Colonic mucosa (tissue), 4 donors: Measurements from ENCODE around the gene GLRX5. TPM values are rescaled to one million over a fixed set of nuclear protein-coding genes. Genes with fewer than 3 reads are reported as not detected.
"Not testable (repeated sequence)": the region's sequence is repeated elsewhere in the genome, so short reads cannot be mapped to it uniquely, and the experiment has no call there.

Experiments used
- DNase-seq: peaks from one replicate; pipeline ENCODE4 v3.0.0-alpha.2; 2020
- H3K27ac ChIP-seq: fragments of 200-600 bp; one replicate; pipeline ENCODE4 v1.8.0; 2021
- H3K27me3 ChIP-seq: fragments of 200-600 bp; one replicate; pipeline ENCODE4 v1.8.0; 2021
- H3K36me3 ChIP-seq: fragments of 200-600 bp; one replicate; pipeline ENCODE4 v1.8.0; 2021
- H3K4me1 ChIP-seq: fragments of 200-600 bp; one replicate; pipeline ENCODE4 v1.8.0; 2021; ENCODE audit warnings: mild to moderate bottlenecking
- H3K4me3 ChIP-seq: fragments of 200-600 bp; one replicate; pipeline ENCODE4 v1.8.0; 2021
- H3K9ac ChIP-seq, 2 donors: one replicate each; pipeline ENCODE4 v1.7.0; 2013; ENCODE audit warnings: control low read depth in 2 of 2, low read depth in 2 of 2, low read length in 2 of 2
- H3K9me3 ChIP-seq: fragments of 200-600 bp; one replicate; pipeline ENCODE4 v1.8.0; 2021
- CTCF ChIP-seq: fragments of 200-600 bp; IDR thresholded peaks from one replicate; pipeline ENCODE4 v1.8.0; 2022; ENCODE audit warnings: antibody characterized with exemption, mild to moderate bottlenecking
- intact Hi-C: fragments of 100-400 bp; cut with DNase I; formaldehyde crosslinking; loops from one replicate; pipeline ENCODE4 v1.14.1; 2022
- total RNA-seq, 2 donors: library from RNA; stranded (reverse); fragmentation: NEBNext Ultra II Directional in 1 of 2; extraction: Animal tissue kit (Norgen Biotek cat#: 25700) in 1 of 2; gene quantifications; one replicate each; pipeline ENCODE4 v1.2.1, GENCODE V29; 2021
- donor health status: healthy.
- donor health status: DM: no; HTN: no; CAD: no.
- donor health status: DM: no; HTN: no; CAD: no.

The GLRX5 gene
- total RNA-seq, 2 donors from 2014 or later, result 51.9 to 64.6 TPM

GRCh38 chr14:95509495-95509894, 25.4 kb upstream of the GLRX5 start:
- Histone ChIP-seq H3K9ac (no peak overlapping the region), H3K27me3 (no peaks in the 10 kb centered on the region), H3K36me3 (no peaks in the 10 kb centered on the region), H3K27ac (no peak overlapping the region), H3K4me3 (no peak overlapping the region), H3K9me3 (no peaks in the 10 kb centered on the region), H3K4me1 (no peaks in the 10 kb centered on the region)
- no peak for TF ChIP-seq CTCF
- intact Hi-C loops, result no loop called here
- no peak for DNase-seq

GRCh38 chr14:95510344-95510743, 24.5 kb upstream of the GLRX5 start:
- H3K9me3 ChIP-seq, H3K9ac ChIP-seq, H3K27me3 ChIP-seq, H3K36me3 ChIP-seq, intact Hi-C loops, H3K4me3 ChIP-seq, H3K4me1 ChIP-seq, H3K27ac ChIP-seq, DNase-seq: not testable (repeated sequence)

- Histone ChIP-seq H3K4me3 (no peak overlapping the region), H3K9me3 (no peaks in the 10 kb centered on the region), H3K27me3 (no peaks in the 10 kb centered on the region), H3K36me3 (no peaks in the 10 kb centered on the region), H3K27ac (no peak overlapping the region), H3K4me1 (peaks cover 5% of the 10 kb centered on the region), H3K9ac (no peak overlapping the region)
- DNase-seq, result no peak
- TF ChIP-seq CTCF, result no peak
- intact Hi-C loops, result no loop called here
Observed at GRCh38 chr14:95510804-95511203, 24.0 kb upstream of the GLRX5 start.

- Histone ChIP-seq H3K4me1 (peaks cover 8% of the 10 kb centered on the region), H3K36me3 (no peaks in the 10 kb centered on the region), H3K4me3 (no peak overlapping the region), H3K9me3 (no peaks in the 10 kb centered on the region), H3K27me3 (no peaks in the 10 kb centered on the region), H3K9ac (no peak overlapping the region), H3K27ac (no peak overlapping the region)
- DNase-seq, result no peak
- intact Hi-C loops, result no loop called here
- no peak for TF ChIP-seq CTCF
Observed at GRCh38 chr14:95511687-95512086, 23.2 kb upstream of the GLRX5 start.

GRCh38 chr14:95513291-95513690, 21.6 kb upstream of the GLRX5 start:
- no peaks in the 10 kb centered on the region for H3K27me3 ChIP-seq
- TF ChIP-seq CTCF, result no peak
- peak overlapping the region in 1 of 2 donors; percentile 6 for H3K9ac ChIP-seq
- H3K9me3 ChIP-seq, result no peaks in the 10 kb centered on the region
- no peak overlapping the region for H3K27ac ChIP-seq
- no peak overlapping the region for H3K4me3 ChIP-seq
- H3K4me1 ChIP-seq, result peaks cover 14% of the 10 kb centered on the region
- DNase-seq, result no peak
- no peaks in the 10 kb centered on the region for H3K36me3 ChIP-seq
- intact Hi-C loops, result no loop called here

GRCh38 chr14:95514131-95515079, 20.4 kb upstream of the GLRX5 start:
- no peaks in the 10 kb centered on the region for H3K9me3 ChIP-seq
- peak overlapping the region in 1 of 2 donors; percentile 26 for H3K9ac ChIP-seq
- peaks cover 21% of the 10 kb centered on the region for H3K4me1 ChIP-seq
- no peaks in the 10 kb centered on the region for H3K36me3 ChIP-seq
- no peak for DNase-seq
- no peak for TF ChIP-seq CTCF
- no peak overlapping the region for H3K4me3 ChIP-seq
- no peaks in the 10 kb centered on the region for H3K27me3 ChIP-seq
- intact Hi-C loops, result no loop called here
- H3K27ac ChIP-seq, result no peak overlapping the region
